ENCODE measurements around the gene ZNF576. TPM values are rescaled to one million over a fixed set of nuclear protein-coding genes. Genes with fewer than 3 reads are reported as not detected.

The ZNF576 gene
- total RNA-seq, 1 donor from 2014 or later: 17.3 TPM

- Mint-ChIP-seq H3K36me3 (peaks cover 20% of the 10 kb centered on the region), H3K4me3 (peak overlapping the region; percentile 98), H3K27ac (peak overlapping the region; percentile 93), H3K9me3 (no peaks in the 10 kb centered on the region), H3K27me3 (peaks cover 2% of the 10 kb centered on the region), H3K4me1 (ENCODE audit: unreplicated experiment) (peaks cover 26% of the 10 kb centered on the region)
- no peak for DNase-seq (ENCODE audit: extremely low spot score, unreplicated experiment)
- TF ChIP-seq, protein P1, sequence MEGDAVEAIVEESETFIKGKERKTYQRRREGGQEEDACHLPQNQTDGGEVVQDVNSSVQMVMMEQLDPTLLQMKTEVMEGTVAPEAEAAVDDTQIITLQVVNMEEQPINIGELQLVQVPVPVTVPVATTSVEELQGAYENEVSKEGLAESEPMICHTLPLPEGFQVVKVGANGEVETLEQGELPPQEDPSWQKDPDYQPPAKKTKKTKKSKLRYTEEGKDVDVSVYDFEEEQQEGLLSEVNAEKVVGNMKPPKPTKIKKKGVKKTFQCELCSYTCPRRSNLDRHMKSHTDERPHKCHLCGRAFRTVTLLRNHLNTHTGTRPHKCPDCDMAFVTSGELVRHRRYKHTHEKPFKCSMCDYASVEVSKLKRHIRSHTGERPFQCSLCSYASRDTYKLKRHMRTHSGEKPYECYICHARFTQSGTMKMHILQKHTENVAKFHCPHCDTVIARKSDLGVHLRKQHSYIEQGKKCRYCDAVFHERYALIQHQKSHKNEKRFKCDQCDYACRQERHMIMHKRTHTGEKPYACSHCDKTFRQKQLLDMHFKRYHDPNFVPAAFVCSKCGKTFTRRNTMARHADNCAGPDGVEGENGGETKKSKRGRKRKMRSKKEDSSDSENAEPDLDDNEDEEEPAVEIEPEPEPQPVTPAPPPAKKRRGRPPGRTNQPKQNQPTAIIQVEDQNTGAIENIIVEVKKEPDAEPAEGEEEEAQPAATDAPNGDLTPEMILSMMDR (conservative IDR thresholded peaks at IDR 0.05): no peak
These were observed 2.2 kb upstream of the ZNF576 start for GRCh38 chr19:43594081-43594697.

- Mint-ChIP-seq H3K4me3 (peak overlapping the region; percentile 98), H3K4me1 (ENCODE audit: unreplicated experiment) (peaks cover 26% of the 10 kb centered on the region), H3K9me3 (no peaks in the 10 kb centered on the region), H3K27ac (peak overlapping the region; percentile 98), H3K27me3 (peaks cover 2% of the 10 kb centered on the region), H3K36me3 (peaks cover 16% of the 10 kb centered on the region)
- TF ChIP-seq, protein P1 (conservative IDR thresholded peaks at IDR 0.05): peak; percentile 89
- DNase-seq (ENCODE audit: extremely low spot score, unreplicated experiment): peak; percentile 77
These were observed 1.4 kb upstream of the ZNF576 start for GRCh38 chr19:43594710-43595604.

DNA sequence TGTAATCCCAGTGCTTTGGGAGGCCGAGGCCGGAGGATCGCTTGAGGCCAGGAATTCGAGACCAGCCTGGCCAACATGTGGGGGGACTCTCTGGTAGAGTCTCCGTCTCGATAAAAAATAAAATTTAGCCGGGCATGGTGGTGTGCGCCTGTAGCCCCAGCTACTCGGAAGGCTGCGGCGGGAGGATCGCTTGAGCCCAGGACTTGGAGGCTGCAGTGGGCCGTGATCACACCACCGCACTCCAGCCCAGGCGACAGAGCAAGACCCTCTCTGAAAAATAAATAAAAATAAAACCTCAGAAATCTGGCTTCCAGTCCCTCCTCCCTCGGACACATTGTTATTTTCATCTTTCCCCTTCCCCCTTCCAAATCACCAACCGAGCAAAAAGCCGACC, 793 bp upstream of the ZNF576 start:
- Mint-ChIP-seq H3K9me3 (no peaks in the 10 kb centered on the region), H3K27ac (peak overlapping the region; percentile 98), H3K27me3 (peaks cover 2% of the 10 kb centered on the region), H3K4me1 (ENCODE audit: unreplicated experiment) (peaks cover 26% of the 10 kb centered on the region), H3K4me3 (peak overlapping the region; percentile 98), H3K36me3 (peaks cover 14% of the 10 kb centered on the region)
- TF ChIP-seq, protein P1 (conservative IDR thresholded peaks at IDR 0.05): no peak
- DNase-seq (ENCODE audit: extremely low spot score, unreplicated experiment): no peak

- H3K36me3 Mint-ChIP-seq: peaks cover 11% of the 10 kb centered on the region
- TF ChIP-seq, protein P1 (conservative IDR thresholded peaks at IDR 0.05): no peak
- no peak for DNase-seq (ENCODE audit: extremely low spot score, unreplicated experiment)
- H3K27ac Mint-ChIP-seq: peak overlapping the region; percentile 98
- no peaks in the 10 kb centered on the region for H3K9me3 Mint-ChIP-seq
- H3K4me3 Mint-ChIP-seq: peak overlapping the region; percentile 98
- peaks cover 26% of the 10 kb centered on the region for H3K4me1 Mint-ChIP-seq (ENCODE audit: unreplicated experiment)
- H3K27me3 Mint-ChIP-seq: peaks cover 2% of the 10 kb centered on the region
These were observed 557 bp downstream of the ZNF576 start for GRCh38 chr19:43596842-43597461.

- Mint-ChIP-seq H3K27me3 (peaks cover 2% of the 10 kb centered on the region), H3K27ac (peak overlapping the region; percentile 98), H3K9me3 (no peaks in the 10 kb centered on the region), H3K4me3 (peak overlapping the region; percentile 98), H3K4me1 (ENCODE audit: unreplicated experiment) (peaks cover 26% of the 10 kb centered on the region), H3K36me3 (peaks cover 11% of the 10 kb centered on the region)
- TF ChIP-seq, protein P1 (conservative IDR thresholded peaks at IDR 0.05): no peak
- DNase-seq (ENCODE audit: extremely low spot score, unreplicated experiment): no peak
These were observed 1.5 kb downstream of the ZNF576 start for GRCh38 chr19:43597876-43598275.
